ENCODE measurements around the gene SPSB3. TPM values are rescaled to one million over a fixed set of nuclear protein-coding genes. Genes with fewer than 3 reads are reported as not detected.

SPSB3 gene
- total and polyA plus RNA-seq, 2 of the 13 experiments (the other 11 are each of a cell fraction or from before 2014, with no cell fraction given): 13.2 to 21.9 TPM

DNA sequence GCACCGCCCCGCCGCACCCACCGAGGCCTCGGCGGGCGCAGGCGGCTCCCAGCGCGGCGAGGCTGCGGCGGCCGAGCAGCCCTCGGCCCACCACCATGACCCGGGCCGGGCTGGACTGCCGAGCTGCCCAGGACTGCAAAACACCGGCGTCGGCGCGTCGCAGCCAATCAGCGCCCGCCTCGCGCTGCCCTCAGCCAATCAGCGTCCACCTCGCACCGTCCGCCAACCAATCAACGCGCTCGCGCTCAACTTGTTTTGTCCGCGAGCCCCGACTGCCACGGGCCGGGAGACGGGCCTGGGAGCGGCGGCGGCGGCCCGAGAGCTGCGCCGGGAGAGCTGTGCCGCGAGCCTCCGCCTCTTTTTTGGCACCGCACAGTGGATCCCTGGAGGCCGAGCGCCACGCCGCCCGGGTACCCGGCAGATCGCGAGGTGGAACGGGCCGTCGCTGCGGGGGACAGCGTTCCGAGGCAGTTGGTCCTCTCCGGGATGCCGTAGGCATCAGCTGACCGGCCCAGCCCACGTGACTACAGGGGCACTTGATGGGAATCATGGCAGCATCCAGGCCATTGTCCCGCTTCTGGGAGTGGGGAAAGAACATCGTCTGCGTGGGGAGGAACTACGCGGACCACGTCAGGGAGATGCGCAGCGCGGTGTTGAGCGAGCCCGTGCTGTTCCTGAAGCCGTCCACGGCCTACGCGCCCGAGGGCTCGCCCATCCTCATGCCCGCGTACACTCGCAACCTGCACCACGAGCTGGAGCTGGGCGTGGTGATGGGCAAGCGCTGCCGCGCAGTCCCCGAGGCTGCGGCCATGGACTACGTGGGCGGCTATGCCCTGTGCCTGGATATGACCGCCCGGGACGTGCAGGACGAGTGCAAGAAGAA, 44.6 kb upstream of the SPSB3 start, which contains the start of the genes FAHD1 and HAGH (continued):
- TF ChIP-seq, protein P1, sequence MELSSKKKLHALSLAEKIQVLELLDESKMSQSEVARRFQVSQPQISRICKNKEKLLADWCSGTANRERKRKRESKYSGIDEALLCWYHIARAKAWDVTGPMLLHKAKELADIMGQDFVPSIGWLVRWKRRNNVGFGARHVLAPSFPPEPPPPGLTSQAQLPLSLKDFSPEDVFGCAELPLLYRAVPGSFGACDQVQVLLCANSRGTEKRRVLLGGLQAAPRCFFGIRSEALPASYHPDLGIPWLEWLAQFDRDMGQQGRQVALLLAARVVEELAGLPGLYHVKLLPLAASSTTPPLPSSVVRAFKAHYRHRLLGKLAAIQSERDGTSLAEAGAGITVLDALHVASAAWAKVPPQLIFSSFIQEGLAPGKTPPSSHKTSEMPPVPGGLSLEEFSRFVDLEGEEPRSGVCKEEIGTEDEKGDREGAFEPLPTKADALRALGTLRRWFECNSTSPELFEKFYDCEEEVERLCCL (CRISPR knock-in tag; IDR thresholded peaks at IDR 0.05; ENCODE audit: borderline replicate concordance): no peak
- TF ChIP-seq MEIS2 (CRISPR knock-in tag; IDR thresholded peaks at IDR 0.05) (peak; percentile 62; the same call in 1 of the 2 replicates), JARID2 (CRISPR knock-in tag; IDR thresholded peaks at IDR 0.05; ENCODE audit: insufficient replicate concordance) (peak; percentile 61), SIX1 (CRISPR knock-in tag; IDR thresholded peaks at IDR 0.05; ENCODE audit: borderline replicate concordance) (no peak), TOPORS (CRISPR knock-in tag; IDR thresholded peaks at IDR 0.05) (no peak; the same call in 1 of the 2 replicates), ZNF776 (CRISPR knock-in tag; IDR thresholded peaks at IDR 0.05) (peak; percentile 85), FOSL2 (CRISPR knock-in tag; IDR thresholded peaks at IDR 0.05) (peak; percentile 68), ZNF550 (CRISPR knock-in tag; IDR thresholded peaks at IDR 0.05; ENCODE audit: borderline replicate concordance) (0 out of 2 replicates have a peak, but pooled peaks have one; percentile 37), HDAC6 (IDR thresholded peaks at IDR 0.05; ENCODE audit: low read depth, low read length) (no peak), NRL (CRISPR knock-in tag; IDR thresholded peaks at IDR 0.05; ENCODE audit: borderline replicate concordance) (peak; percentile 96), ZNF235 (CRISPR knock-in tag; IDR thresholded peaks at IDR 0.05; ENCODE audit: borderline replicate concordance) (no peak; the same call in 1 of the 2 replicates), ZNF614 (CRISPR knock-in tag; IDR thresholded peaks at IDR 0.05; ENCODE audit: borderline replicate concordance) (0 out of 2 replicates have a peak, but pooled peaks have one; percentile 38)
- TF ChIP-seq, protein P2, sequence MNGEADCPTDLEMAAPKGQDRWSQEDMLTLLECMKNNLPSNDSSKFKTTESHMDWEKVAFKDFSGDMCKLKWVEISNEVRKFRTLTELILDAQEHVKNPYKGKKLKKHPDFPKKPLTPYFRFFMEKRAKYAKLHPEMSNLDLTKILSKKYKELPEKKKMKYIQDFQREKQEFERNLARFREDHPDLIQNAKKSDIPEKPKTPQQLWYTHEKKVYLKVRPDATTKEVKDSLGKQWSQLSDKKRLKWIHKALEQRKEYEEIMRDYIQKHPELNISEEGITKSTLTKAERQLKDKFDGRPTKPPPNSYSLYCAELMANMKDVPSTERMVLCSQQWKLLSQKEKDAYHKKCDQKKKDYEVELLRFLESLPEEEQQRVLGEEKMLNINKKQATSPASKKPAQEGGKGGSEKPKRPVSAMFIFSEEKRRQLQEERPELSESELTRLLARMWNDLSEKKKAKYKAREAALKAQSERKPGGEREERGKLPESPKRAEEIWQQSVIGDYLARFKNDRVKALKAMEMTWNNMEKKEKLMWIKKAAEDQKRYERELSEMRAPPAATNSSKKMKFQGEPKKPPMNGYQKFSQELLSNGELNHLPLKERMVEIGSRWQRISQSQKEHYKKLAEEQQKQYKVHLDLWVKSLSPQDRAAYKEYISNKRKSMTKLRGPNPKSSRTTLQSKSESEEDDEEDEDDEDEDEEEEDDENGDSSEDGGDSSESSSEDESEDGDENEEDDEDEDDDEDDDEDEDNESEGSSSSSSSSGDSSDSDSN (CRISPR knock-in tag; IDR thresholded peaks at IDR 0.05): peak; percentile 90
- TF ChIP-seq, protein P3, sequence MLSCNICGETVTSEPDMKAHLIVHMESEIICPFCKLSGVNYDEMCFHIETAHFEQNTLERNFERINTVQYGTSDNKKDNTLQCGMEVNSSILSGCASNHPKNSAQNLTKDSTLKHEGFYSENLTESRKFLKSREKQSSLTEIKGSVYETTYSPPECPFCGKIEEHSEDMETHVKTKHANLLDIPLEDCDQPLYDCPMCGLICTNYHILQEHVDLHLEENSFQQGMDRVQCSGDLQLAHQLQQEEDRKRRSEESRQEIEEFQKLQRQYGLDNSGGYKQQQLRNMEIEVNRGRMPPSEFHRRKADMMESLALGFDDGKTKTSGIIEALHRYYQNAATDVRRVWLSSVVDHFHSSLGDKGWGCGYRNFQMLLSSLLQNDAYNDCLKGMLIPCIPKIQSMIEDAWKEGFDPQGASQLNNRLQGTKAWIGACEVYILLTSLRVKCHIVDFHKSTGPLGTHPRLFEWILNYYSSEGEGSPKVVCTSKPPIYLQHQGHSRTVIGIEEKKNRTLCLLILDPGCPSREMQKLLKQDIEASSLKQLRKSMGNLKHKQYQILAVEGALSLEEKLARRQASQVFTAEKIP (CRISPR knock-in tag; IDR thresholded peaks at IDR 0.05; ENCODE audit: borderline replicate concordance): no peak
- TF ChIP-seq, protein P4, sequence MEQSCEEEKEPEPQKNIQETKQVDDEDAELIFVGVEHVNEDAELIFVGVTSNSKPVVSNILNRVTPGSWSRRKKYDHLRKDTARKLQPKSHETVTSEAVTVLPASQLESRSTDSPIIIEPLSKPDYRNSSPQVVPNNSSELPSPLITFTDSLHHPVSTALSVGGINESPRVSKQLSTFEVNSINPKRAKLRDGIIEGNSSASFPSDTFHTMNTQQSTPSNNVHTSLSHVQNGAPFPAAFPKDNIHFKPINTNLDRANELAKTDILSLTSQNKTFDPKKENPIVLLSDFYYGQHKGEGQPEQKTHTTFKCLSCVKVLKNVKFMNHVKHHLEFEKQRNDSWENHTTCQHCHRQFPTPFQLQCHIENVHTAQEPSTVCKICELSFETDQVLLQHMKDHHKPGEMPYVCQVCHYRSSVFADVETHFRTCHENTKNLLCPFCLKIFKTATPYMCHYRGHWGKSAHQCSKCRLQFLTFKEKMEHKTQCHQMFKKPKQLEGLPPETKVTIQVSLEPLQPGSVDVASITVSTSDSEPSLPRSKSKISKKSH (CRISPR knock-in tag; IDR thresholded peaks at IDR 0.05; ENCODE audit: borderline replicate concordance): peak; percentile 94
- TF ChIP-seq, protein P5, sequence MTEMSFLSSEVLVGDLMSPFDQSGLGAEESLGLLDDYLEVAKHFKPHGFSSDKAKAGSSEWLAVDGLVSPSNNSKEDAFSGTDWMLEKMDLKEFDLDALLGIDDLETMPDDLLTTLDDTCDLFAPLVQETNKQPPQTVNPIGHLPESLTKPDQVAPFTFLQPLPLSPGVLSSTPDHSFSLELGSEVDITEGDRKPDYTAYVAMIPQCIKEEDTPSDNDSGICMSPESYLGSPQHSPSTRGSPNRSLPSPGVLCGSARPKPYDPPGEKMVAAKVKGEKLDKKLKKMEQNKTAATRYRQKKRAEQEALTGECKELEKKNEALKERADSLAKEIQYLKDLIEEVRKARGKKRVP (CRISPR knock-in tag; IDR thresholded peaks at IDR 0.05): peak in 1 of 2 experiments; percentile 49; a peak in 1 of 4 replicates
- TF ChIP-seq, protein P6, sequence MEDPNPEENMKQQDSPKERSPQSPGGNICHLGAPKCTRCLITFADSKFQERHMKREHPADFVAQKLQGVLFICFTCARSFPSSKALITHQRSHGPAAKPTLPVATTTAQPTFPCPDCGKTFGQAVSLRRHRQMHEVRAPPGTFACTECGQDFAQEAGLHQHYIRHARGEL (CRISPR knock-in tag; IDR thresholded peaks at IDR 0.05): no peak

Measured in HepG2 (cell line).